Esophagus squamous epithelium (tissue), 5 donors: Measurements from ENCODE around the gene NPB. TPM values are rescaled to one million over a fixed set of nuclear protein-coding genes. Genes with fewer than 3 reads are reported as not detected.

ENCODE experiments used
- DNase-seq: peaks from one replicate; lab custom pipeline; 2025; lab: John Stamatoyannopoulos, UW
- H3K27ac ChIP-seq, 4 donors: fragments of 200-600 bp; sonication (generic); one replicate each; pipeline ENCODE4 v1.5.1; 2016 to 2019; ENCODE audit warnings: mild to moderate bottlenecking in 1 of 4
- H3K27me3 ChIP-seq, 4 donors: fragments of 200-600 bp; sonication (generic); 1 replicate in 3 of 4; 2 replicates in 1 of 4; pipeline versions ENCODE4 v1.5.1 to v1.6.0; 2017 to 2021; ENCODE audit warnings: antibody characterized with exemption in 1 of 4
- H3K36me3 ChIP-seq, 3 donors: fragments of 200-600 bp; sonication (generic); one replicate each; pipeline ENCODE4 v1.5.1; 2016 to 2019
- H3K4me1 ChIP-seq, 3 donors: fragments of 200-600 bp; sonication (generic); one replicate each; pipeline ENCODE4 v1.5.1; 2017 to 2019
- H3K4me3 ChIP-seq, 4 donors: fragments of 200-600 bp; sonication (generic); 1 replicate in 3 of 4; 2 replicates in 1 of 4; pipeline ENCODE4 v1.5.1; 2016 to 2019; ENCODE audit warnings: mild to moderate bottlenecking in 2 of 4, moderate library complexity in 1 of 4
- H3K9me3 ChIP-seq, 3 donors: fragments of 200-600 bp; sonication (generic); one replicate each; pipeline ENCODE4 v1.5.1; 2016 to 2019
- CTCF ChIP-seq, 6 experiments: fragments of 450-650 bp in 4 of 6; fragments of 200-600 bp in 2 of 6; sonication (generic) in 2 of 6; IDR thresholded peaks; one replicate each; pipeline ENCODE4 v1.5.1; 2016 to 2019; ENCODE audit warnings: antibody characterized with exemption in 6 of 6, mild to moderate bottlenecking in 4 of 6, moderate library complexity in 4 of 6
- POLR2A ChIP-seq, 4 donors: fragments of 450-650 bp; IDR thresholded peaks; one replicate each; pipeline ENCODE4 v1.6.1; 2017; ENCODE audit warnings: antibody characterized with exemption in 4 of 4, mild to moderate bottlenecking in 4 of 4, moderate library complexity in 3 of 4
- WGBS, 2 donors: methylation state at CpG; one replicate each; pipeline ENCODE4 v1.1.5; 2018; 5-methylcytosine and 5-hydroxymethylcytosine counted together
- intact Hi-C: fragments of 100-400 bp; cut with DNase I; formaldehyde crosslinking; loops from one replicate; pipeline ENCODE4 v1.15.0; 2022
- total RNA-seq, 4 donors: library from RNA; depleted of rRNA; stranded (reverse); fragments of >200 nt; gene quantifications; one replicate each; pipeline ENCODE4 v1.1.0, GENCODE V29; 2016
- donor health status: DM: yes; HTN: yes; CAD: no.

The NPB gene
- total RNA-seq, 4 donors from 2014 or later = 0.53 to 7.4 (median 1.5) TPM

GRCh38 chr17:81944858-81945257, 42.8 kb downstream of the NPB start:
- Histone ChIP-seq H3K36me3 (no peaks in the 10 kb centered on the region), H3K4me3 (no peak overlapping the region), H3K9me3 (no peaks in the 10 kb centered on the region), H3K27me3 (peaks cover 0 to 54% (median 0%) of the 10 kb centered on the region in 4 donors), H3K27ac (no peak overlapping the region), H3K4me1 (peaks cover 0 to 13% (median 4%) of the 10 kb centered on the region in 3 donors)
- WGBS, 2 donors = 79 to 90% methylated on average over 7 to 9 of the region's 9 CpGs
- TF ChIP-seq CTCF (IDR thresholded peaks at IDR 0.05) (no peak), POLR2A (IDR thresholded peaks at IDR 0.05) (no peak)
- DNase-seq = no peak
- intact Hi-C loops = no loop called here

GRCh38 chr17:81947189-81947588, 45.2 kb downstream of the NPB start, which contains the start of gene MYADML2:
Gene MYADML2 (minus strand): TSS chr17:81947233. CDS start chr17:81941741, 5,492 bp downstream.
- no peaks in the 10 kb centered on the region for H3K9me3 ChIP-seq
- intact Hi-C loops = no loop called here
- no peaks in the 10 kb centered on the region for H3K4me1 ChIP-seq
- H3K4me3 ChIP-seq = no peak within 1 kb of the TSS
- H3K36me3 ChIP-seq = no peaks in the 10 kb centered on the region
- WGBS, 2 donors = 76 to 84% methylated on average over 13 of the region's 13 CpGs
- TF ChIP-seq CTCF (IDR thresholded peaks at IDR 0.05) (no peak), POLR2A (IDR thresholded peaks at IDR 0.05) (no peak)
- DNase-seq = no peak
- H3K27ac ChIP-seq = no peak within 1 kb of the TSS
- H3K27me3 ChIP-seq = peaks cover 0 to 31% (median 0%) of the 10 kb centered on the region in 4 donors

GRCh38 chr17:81948635-81949378, 46.8 kb downstream of the NPB start:
- no peak for DNase-seq
- H3K4me3 ChIP-seq = no peak overlapping the region
- WGBS, 2 donors = 72 to 93% methylated on average over 6 to 13 of the region's 17 CpGs
- TF ChIP-seq POLR2A (IDR thresholded peaks at IDR 0.05) (no peak), CTCF (IDR thresholded peaks at IDR 0.05) (no peak)
- intact Hi-C loops = no loop called here
- H3K9me3 ChIP-seq = no peaks in the 10 kb centered on the region
- H3K27ac ChIP-seq = no peak overlapping the region
- H3K36me3 ChIP-seq = no peaks in the 10 kb centered on the region
- H3K4me1 ChIP-seq = no peaks in the 10 kb centered on the region
- H3K27me3 ChIP-seq = peaks cover 0 to 28% (median 0%) of the 10 kb centered on the region in 4 donors

GRCh38 chr17:81950501-81950900, 48.5 kb downstream of the NPB start:
- TF ChIP-seq CTCF (IDR thresholded peaks at IDR 0.05) (no peak), POLR2A (IDR thresholded peaks at IDR 0.05) (no peak)
- Histone ChIP-seq H3K36me3 (no peaks in the 10 kb centered on the region), H3K27ac (no peak overlapping the region), H3K4me1 (peaks cover 0 to 7% (median 0%) of the 10 kb centered on the region in 3 donors), H3K27me3 (peaks cover 0 to 32% (median 0%) of the 10 kb centered on the region in 4 donors), H3K4me3 (no peak overlapping the region), H3K9me3 (no peaks in the 10 kb centered on the region)
- intact Hi-C loops = loop anchor here (10.0 kb wide), 1 partner anchor 204 kb away; no protein-coding TSS in a partner anchor
- no peak for DNase-seq
- WGBS, 2 donors = 77 to 81% methylated on average over 9 to 11 of the region's 15 CpGs
